Stimulated activated CD8-positive, alpha-beta memory T cell treated with anti-CD3 and anti-CD28 coated beads, Interleukin-2, amount 100 ng/mL, for 1 hour (primary cell): Measurements from ENCODE around the gene GTF2E1.

Experiments used
- DNase-seq, 2 donors: peaks; one replicate each; pipeline ENCODE4 v3.0.0-alpha.2; 2020; ENCODE audit warnings: low read depth in 2 of 2

Gene GTF2E1

DNA sequence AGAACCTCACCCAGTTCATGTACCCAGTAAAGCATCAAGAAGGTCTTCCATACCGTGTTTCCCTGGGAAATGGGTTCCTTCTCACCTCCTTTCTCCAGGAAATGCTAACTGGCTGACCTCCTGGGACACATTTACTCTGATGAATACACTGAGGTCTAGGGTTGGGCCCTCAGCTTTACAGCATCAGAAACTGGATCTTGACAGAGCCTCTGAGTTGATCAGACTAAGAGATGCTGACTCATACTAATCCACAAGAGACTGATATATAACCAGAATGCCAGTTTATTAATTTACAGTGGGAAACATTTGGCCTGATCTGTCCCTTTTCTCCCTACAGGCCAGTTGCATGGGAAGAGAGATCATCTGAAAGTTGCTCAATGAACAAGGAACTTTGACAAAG, 55.8 kb downstream of the GTF2E1 start:
- DNase-seq: no peak

DNA sequence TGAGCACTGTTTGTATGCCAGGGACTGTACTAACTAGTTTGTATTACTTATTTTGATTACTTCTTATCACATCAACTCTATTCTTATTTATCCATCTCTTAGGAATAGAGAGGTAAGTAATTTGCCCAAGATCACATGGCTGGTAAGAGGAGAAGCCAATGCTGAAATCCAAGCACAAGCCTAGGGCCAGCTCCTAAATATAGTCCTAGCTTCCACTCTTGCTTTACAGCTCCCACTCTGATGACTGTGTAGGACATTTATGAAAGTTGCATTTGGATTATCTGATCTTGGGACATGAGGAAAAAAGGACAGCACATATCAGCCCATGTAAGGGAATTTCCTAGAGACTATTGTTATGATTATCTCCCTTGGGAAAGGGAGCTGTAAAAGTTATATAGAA, 58.1 kb downstream of the GTF2E1 start:
- no peak for DNase-seq

DNA sequence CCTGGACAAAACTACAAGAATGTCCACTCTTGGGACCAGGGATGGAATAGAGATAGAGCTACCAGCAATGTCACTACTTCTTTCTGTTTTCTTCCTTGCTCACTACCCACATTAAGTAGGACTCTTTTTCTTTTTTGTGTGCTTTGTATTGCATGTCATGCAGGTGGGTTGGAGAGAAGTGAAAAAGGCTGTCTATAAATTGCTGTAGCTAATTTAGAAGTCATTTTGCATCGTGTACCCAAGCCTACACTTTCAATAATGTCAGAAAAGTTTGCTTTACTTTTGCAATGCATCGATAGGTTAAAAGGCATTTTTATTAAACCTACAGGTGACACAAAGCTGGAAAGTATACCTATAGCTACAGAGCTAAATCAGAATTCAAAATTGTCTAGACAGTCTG, 58.9 kb downstream of the GTF2E1 start:
- no peak for DNase-seq

DNA sequence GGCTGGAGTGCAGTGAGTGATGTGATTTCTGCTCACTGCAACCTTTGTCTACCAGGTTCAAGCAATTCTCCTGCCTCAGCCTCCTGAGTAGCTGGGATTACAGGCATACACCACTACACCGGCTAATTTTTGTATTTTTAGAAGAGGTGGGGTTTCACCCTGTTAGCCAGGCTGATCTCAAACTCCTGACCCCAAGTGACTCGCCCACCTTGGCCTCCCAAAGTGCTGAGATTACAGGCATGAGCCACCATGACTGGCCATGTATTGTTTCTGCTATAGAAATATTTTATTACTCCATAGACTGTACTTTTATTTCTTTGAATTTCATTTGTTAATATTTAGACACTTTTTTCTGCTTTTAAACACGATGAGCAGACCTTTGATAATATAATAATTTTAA, 60.4 kb downstream of the GTF2E1 start:
- DNase-seq: no peak

DNA sequence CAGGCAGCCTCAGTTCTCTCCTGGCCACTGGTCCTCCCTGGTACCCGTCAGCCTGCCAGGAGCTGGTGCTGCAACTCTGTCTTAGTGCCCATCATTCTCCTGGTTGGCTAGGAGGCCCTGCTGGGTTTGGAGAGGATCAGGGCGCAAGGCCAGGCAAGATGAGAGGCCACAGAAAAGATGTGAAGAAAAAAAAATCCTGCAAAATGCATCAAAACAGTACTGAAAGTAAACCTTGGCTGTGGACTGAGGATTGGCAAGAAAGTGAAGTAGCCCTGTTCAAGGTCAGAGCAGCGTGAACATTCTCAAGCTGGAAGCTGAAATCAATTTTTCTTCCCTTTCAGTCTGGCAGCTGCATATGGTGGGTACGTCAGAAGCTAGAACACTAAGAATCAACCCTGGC, 74.2 kb downstream of the GTF2E1 start:
- no peak for DNase-seq

DNA sequence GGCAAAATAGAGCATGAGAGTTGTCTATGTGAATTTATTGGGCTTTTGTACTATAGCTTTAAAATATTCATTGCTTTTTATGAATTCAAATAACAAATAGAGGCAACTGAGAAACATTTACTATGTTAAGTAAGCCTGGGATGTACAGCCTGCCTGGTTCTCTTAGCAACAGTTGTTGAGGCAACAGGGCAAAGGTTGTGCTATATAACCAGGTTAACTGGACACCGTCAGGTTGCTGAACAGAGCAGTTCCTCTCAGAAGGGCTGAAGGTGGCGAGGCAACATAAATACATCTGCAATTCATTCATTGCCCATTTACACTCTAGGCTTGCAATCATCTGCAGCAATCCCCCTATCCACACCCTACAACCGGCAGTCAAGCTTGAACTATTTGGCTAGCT, 78.2 kb downstream of the GTF2E1 start:
- DNase-seq: no peak

DNA sequence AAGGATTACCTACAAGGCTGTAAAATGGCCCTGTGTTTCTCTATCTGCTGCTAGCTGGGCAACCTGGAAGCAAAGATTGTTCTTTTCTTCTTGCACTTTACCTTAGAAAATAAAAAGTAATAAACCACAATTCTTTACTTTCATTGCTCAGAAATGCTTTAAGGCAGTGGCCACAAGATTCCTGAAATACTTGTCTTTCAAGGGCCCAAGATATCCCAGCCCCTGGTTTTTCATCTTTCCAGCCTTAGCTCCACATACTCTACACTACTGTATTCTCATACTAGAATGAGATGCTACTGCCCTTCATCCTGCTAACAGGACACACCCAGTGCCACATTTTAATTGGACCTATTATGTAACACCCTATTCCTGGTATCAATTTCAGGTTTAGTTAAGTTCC, 78.9 kb downstream of the GTF2E1 start:
- DNase-seq: no peak

DNA sequence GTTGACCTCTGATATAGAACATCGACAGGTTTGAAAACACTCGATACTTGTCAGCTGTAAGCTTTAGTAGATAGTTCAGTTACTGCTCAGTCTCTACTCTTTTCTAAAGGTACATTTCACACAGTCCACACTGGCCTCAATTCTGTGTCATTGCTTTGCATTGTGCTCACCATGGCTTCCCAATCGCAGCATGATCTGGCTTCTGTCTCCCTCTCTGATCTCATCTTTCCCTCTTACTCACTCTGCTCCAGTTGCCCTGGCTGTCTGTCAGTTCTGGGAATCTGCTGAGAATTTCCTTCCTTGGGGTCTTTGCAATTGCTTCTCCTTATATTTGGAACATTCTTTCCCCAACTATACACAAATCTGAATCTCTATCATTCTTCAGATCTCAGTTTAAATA, 80.6 kb downstream of the GTF2E1 start:
- no peak for DNase-seq

DNA sequence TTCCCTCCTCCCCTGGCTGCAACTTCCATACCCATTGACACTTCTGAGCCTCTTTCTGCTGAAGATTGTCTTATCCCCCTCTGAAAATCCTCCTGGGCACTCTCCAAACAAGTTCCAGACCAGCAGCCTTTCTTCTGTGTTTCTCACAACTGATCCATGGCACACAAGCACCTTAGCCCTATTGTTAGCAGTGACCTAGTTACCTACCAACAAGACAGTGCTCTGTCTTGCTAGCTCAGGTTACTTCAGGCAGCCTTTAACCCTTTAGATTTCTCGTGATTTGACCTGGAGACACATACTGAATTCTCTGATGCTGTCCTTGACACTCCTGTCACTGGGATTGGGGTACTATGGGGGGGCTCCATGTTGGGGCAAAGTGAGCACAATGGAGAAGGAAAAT, 82.1 kb downstream of the GTF2E1 start:
- no peak for DNase-seq

DNA sequence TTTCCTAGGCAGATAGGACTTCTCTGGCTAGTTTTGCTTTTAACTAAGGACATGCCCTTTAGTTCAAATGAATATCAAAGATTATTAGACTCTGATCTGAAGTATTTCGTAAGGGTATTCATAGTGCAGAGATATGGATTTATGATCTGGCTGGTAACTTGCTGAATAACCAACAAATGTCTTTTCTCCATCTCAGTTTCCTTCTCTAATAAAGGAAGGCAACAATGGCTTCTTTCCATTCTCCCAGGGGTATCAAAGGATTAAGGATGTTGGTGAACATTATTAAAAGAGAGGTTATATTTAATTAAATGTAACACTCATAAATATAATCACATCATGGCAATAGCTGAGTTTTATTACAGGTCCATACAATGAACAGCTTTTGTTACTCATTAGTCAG, 86.3 kb downstream of the GTF2E1 start:
- no peak for DNase-seq

DNA sequence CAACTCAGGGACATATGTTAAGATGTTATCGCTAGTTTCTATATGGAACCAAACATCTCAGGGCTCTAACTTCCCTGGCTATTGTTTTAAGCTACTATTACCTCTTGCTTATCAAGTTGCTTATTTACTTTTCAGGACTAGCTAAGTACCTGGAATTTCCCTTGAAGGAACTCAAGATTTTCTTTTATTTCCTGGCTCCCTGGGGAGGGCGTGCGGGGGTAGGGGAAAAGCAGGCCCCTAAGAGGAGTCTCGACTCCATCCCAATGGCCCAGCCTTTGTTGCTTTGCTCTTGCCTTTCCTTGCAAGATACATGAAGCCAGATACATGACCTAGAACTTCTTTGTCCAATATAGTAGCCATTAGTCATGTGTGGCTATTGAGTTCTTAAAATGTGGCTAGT, 88.5 kb downstream of the GTF2E1 start:
- no peak for DNase-seq
